Uterus (tissue), 4 donors: Measurements from ENCODE around the gene RRBP1. TPM values are rescaled to one million over a fixed set of nuclear protein-coding genes. Genes with fewer than 3 reads are reported as not detected.

Source experiments
- DNase-seq, 2 donors: peaks; one replicate each; pipeline ENCODE4 v3.0.0-alpha.2; 2019 to 2020
- H3K27ac ChIP-seq, 2 donors: fragments of 200-600 bp; sonication (generic); 1 replicate in 1 of 2; 2 replicates in 1 of 2; pipeline ENCODE4 v1.5.1; 2016 to 2018
- H3K27me3 ChIP-seq, 2 donors: fragments of 200-600 bp; sonication (generic); one replicate each; pipeline ENCODE4 v1.5.1; 2018 to 2019; ENCODE audit warnings: control low read depth in 1 of 2
- H3K36me3 ChIP-seq, 2 donors: fragments of 200-600 bp; sonication (generic); one replicate each; pipeline ENCODE4 v1.5.1; 2019; ENCODE audit warnings: control low read depth in 1 of 2
- H3K4me1 ChIP-seq, 2 donors: fragments of 200-600 bp; sonication (generic); one replicate each; pipeline ENCODE4 v1.5.1; 2018 to 2019; ENCODE audit warnings: control low read depth in 1 of 2
- H3K4me3 ChIP-seq, 2 donors: fragments of 200-600 bp; sonication (generic); 1 replicate in 1 of 2; 2 replicates in 1 of 2; pipeline ENCODE4 v1.5.1; 2018 to 2019; ENCODE audit warnings: mild to moderate bottlenecking in 1 of 2
- H3K9me3 ChIP-seq, 2 donors: fragments of 200-600 bp; sonication (generic); one replicate each; pipeline ENCODE4 v1.5.1; 2019; ENCODE audit warnings: control low read depth in 1 of 2
- CTCF ChIP-seq, 4 experiments: fragments of 200-600 bp in 2 of 4; fragments of 450-650 bp in 2 of 4; sonication (generic) in 2 of 4; IDR thresholded peaks; one replicate each; pipeline ENCODE4 v1.5.1; 2016 to 2019; ENCODE audit warnings: antibody characterized with exemption in 4 of 4, mild to moderate bottlenecking in 2 of 4, moderate library complexity in 1 of 4
- POLR2A ChIP-seq, 2 donors: fragments of 450-650 bp; IDR thresholded peaks; one replicate each; pipeline ENCODE4 v1.6.1; 2016; ENCODE audit warnings: antibody characterized with exemption in 2 of 2, mild to moderate bottlenecking in 1 of 2, moderate library complexity in 1 of 2
- intact Hi-C: fragments of 100-400 bp; cut with DNase I; formaldehyde crosslinking; loops from one replicate; pipeline ENCODE4 v1.15.1; 2023; ENCODE audit warnings: low total_unique reads
- total RNA-seq, 4 donors: library from RNA; depleted of rRNA in 3 of 4; stranded (reverse); fragments of >200 nt in 3 of 4; gene quantifications; one replicate each; pipeline versions ENCODE4 v1.1.0 to v1.2.4, GENCODE V29; 2014 to 2023
- donor health status: DM: yes; HTN: yes; CAD: no.

RRBP1 gene
- total RNA-seq, 4 donors from 2014 or later, result 13.2 to 172 (median 96.9) TPM

- intact Hi-C loops, result no loop called here
- H3K4me1 ChIP-seq, result peaks cover 0 to 2% of the 10 kb centered on the region in 2 donors
- peak overlapping the region; percentile 56 to 100 for H3K27ac ChIP-seq
These were observed 116.7 kb downstream of the RRBP1 start for GRCh38 chr20:17565169-17565845.

More at GRCh38 chr20:17565169-17565845, 116.7 kb downstream of the RRBP1 start:
- H3K27me3 ChIP-seq, result no peaks in the 10 kb centered on the region
- no peaks in the 10 kb centered on the region for H3K36me3 ChIP-seq
- H3K4me3 ChIP-seq, result no peak overlapping the region
- TF ChIP-seq POLR2A (IDR thresholded peaks at IDR 0.05) (no peak), CTCF (IDR thresholded peaks at IDR 0.05) (no peak)
- DNase-seq, result no peak
- no peaks in the 10 kb centered on the region for H3K9me3 ChIP-seq

Other genes starting within 250 kb of the RRBP1 start
- 1 to 10 TPM; 1.5 to 5.1 (median 3.1) TPM for gene BFSP1, start 150.9 kb downstream of the RRBP1 start, total RNA-seq
- 100 to 1,000 TPM; 294 to 674 (median 623) TPM for gene DSTN, start 112.2 kb downstream of the RRBP1 start, total RNA-seq
- not detected for gene BANF2, start 17.7 kb upstream of the RRBP1 start, total RNA-seq